ENCODE data around the gene GLUD2.

GRCh38 chrX:121064579-121064978 lies 17.2 kb downstream of the GLUD2 start:
- TF ChIP-seq USF1 (CRISPR knock-in tag; IDR thresholded peaks at IDR 0.05) (no peak), ELK1 (CRISPR knock-in tag; IDR thresholded peaks at IDR 0.05) (no peak), CEBPB (tag; IDR thresholded peaks at IDR 0.05) (no peak), ZBTB34 (CRISPR knock-in tag; IDR thresholded peaks at IDR 0.05) (no peak), ARNT (IDR thresholded peaks at IDR 0.05) (no peak), ZNF277 (CRISPR knock-in tag; IDR thresholded peaks at IDR 0.05; ENCODE audit: borderline replicate concordance) (no peak), POLR2AphosphoS5 (IDR thresholded peaks at IDR 0.05; ENCODE audit: control insufficient read depth, insufficient read depth, low read depth, low read length) (no peak), CTCF (IDR thresholded peaks at IDR 0.05 in 2 of 3, conservative IDR thresholded peaks at IDR 0.05 in 1 of 3; ENCODE audit: insufficient read depth in 2 of 3, low read depth in 1 of 3, low read length in 3 of 3) (no peak), ZNF311 (CRISPR knock-in tag; IDR thresholded peaks at IDR 0.05) (no peak)

All from K562 (cell line).